ENCODE results near the gene VAMP2.

VAMP2 gene

DNA sequence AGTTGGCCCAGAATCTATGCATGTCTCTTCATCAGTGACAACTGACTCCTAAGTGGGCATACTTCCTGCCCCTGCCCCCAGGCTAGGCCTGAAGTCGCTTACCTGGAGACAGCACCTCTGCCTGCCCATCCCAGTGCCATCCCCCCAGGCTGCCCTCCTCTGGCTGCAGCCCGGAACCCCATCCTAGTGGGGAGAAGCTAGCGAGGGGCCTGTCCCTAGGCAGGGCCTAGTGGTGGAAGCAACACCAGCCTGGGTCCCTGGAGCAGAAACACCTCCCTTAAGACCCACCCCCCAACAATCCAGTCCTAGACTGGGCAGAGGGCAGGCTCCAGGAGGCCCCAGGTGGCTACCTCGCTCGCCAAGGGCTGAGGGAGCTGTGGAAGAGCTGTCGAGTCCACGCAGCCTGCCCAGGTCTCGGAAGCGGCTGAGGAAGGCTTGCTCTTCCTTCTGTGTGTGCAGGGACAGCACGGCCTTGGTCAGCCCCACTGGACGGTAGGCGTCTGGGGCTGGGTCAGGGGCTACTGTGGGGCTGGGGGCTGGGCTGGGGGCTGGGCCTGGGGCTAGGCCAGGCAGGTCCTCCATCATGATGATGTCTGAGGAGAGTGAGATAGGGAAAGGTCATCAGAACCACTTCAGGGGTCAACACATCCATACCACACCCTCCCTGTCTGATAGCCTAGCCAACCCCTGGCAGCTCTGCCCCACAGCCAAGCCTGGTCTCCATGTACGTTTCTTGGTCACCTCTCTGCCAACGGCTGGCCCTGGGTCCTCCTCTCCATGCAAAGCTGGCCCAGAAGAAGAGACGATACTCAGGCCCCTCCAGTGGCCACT lies 18.1 kb downstream of the VAMP2 start:
- peaks cover 4% of the 10 kb centered on the region for H3K4me1 Mint-ChIP-seq (ENCODE audit: low read depth)
- H3K4me3 Mint-ChIP-seq = no peak overlapping the region
- peaks cover 46% of the 10 kb centered on the region for H3K36me3 Mint-ChIP-seq (ENCODE audit: low read depth)
- H3K27ac Mint-ChIP-seq = no peak overlapping the region
- no peaks in the 10 kb centered on the region for H3K27me3 Mint-ChIP-seq
- no peaks in the 10 kb centered on the region for H3K9me3 Mint-ChIP-seq

DNA sequence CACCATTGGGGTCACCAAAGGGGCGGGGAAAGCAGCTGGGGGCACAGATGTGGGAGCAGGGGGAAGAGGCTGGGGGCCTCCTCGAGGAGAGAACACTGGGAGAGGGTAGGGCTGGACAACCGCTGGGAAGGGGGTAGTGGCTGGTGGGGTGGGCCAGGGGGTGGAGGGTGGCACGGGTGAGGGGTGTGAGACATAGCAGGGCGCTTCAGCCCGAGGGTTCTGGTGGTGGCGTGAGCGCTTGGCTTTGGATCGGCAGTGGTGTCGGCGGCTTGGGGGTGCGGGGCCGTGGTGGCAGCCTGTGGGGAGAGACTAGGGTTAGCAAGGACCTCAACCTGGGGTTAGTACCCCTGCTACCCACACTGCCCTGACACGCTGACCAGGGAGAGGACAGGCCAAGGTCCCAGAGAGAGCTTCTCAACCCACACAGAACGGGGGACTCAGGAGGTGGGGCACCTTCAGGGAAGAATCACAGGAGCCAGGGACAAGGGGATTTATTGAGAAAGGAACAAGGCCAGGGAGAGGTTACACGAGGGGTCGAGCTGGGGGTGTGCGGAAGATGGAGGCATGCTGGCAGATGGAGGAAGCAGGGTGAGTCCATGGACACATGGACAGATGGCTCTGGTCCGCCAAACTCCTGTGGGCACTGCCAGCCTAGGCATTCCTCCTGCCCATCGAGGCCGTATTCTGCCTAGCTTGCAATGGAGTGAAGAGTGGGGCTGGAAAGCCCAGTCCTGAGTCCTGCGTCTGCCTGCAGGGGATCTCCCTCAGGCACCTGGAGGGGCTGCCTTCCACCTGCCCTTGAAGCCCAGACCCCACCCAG lies 19.0 kb downstream of the VAMP2 start:
- Mint-ChIP-seq H3K36me3 (ENCODE audit: low read depth) (peaks cover 39% of the 10 kb centered on the region), H3K4me1 (ENCODE audit: low read depth) (peaks cover 4% of the 10 kb centered on the region), H3K27me3 (no peaks in the 10 kb centered on the region), H3K9me3 (no peaks in the 10 kb centered on the region), H3K4me3 (no peak overlapping the region), H3K27ac (no peak overlapping the region)

DNA sequence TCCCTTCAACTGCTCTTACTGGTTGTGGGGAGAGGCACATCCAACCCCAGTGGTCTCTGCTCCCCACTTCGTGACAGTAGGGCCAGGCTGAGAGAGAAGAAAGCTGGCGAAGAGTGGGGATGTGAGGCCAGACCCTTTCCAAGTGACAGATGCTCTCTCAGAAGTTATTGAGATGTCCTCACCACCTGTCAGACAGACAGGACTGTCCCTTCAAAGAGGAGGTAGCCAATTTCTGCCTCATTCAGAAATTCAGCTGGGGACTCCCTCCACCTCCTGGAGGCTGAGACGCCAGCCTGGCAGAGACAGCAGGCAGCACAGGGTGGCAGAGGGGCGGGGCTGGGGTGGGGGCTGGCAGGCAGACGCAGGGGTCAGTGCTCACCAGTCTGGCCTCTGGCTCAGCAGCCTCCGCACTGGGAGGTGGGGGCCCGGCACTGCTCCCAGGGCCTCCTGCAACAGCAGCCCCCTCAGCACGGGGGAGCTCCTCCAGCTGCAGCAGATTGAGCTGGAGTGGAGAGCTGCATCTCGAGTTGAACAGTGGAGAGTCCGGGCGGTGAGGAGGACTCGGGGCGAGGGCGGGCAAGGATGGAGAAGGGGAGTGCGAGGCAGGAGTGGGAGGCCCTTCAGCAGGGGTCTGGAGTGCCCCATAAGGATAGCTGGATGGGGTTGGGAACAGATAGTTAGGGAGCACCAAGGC lies 19.7 kb downstream of the VAMP2 start:
- Mint-ChIP-seq H3K4me3 (no peak overlapping the region), H3K27me3 (no peaks in the 10 kb centered on the region), H3K9me3 (no peaks in the 10 kb centered on the region), H3K36me3 (ENCODE audit: low read depth) (peaks cover 32% of the 10 kb centered on the region), H3K4me1 (ENCODE audit: low read depth) (peaks cover 4% of the 10 kb centered on the region), H3K27ac (no peak overlapping the region)

DNA sequence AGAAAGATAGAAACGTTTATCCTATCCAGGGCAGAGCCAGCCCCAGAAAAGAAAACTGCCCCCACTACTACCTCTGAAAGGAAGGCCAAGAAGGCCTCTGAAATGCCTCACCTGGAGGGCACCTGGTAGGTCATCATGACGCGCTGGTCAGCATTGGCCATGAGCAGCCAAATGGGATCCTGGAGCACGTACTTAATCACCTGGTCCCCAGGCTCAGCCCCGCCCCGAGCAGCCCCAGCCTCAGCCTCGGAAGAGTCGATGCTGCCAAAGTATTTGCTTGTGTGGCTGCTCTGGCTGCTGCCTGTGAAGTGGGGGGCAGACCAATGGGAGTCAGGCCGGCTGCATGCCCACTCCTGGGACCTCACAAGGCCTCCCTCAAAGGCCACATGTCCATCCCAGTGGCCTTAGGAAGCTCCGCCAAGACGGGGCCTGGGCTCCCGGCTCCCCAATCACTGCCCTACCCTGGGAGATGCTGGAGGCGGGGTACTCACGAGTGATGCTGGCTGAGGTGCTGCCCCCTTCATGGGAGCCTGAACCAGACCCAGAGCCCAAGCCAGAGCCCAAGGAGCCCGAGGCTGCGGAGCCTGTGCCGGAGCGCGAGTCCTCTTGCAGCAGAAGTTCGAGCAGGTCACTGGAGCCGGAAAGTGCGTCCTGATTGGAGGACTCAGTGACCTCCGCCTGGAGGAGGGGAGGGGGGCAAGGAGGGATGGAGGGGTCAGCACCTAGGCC lies 20.4 kb downstream of the VAMP2 start:
- H3K4me1 Mint-ChIP-seq (ENCODE audit: low read depth) = peaks cover 4% of the 10 kb centered on the region
- H3K36me3 Mint-ChIP-seq (ENCODE audit: low read depth) = peaks cover 27% of the 10 kb centered on the region
- H3K9me3 Mint-ChIP-seq = no peaks in the 10 kb centered on the region
- no peaks in the 10 kb centered on the region for H3K27me3 Mint-ChIP-seq
- no peak overlapping the region for H3K4me3 Mint-ChIP-seq
- H3K27ac Mint-ChIP-seq = no peak overlapping the region

DNA sequence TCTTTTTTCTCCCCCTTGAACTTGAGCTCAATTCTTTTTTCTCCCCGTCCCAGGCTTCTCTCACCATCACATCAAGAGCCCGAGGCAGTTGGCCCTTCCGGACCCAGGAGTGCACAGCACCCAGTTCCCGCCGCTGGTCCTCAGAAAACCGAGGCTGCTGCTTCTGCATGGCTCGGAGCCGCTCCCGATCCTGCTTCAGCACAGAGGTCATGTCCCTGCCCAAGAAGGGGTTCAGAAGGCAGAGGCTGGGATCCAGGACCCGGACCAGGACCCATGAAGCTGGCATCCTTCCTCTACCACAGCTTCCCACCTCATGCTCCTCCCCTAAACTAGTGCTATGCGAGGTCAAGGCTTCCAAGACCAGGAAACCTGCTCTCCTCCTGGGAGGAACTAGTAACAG lies 21.0 kb downstream of the VAMP2 start:
- Mint-ChIP-seq H3K4me1 (ENCODE audit: low read depth) (peaks cover 5% of the 10 kb centered on the region), H3K27me3 (peaks cover 1% of the 10 kb centered on the region), H3K9me3 (no peaks in the 10 kb centered on the region), H3K4me3 (no peak overlapping the region), H3K27ac (no peak overlapping the region), H3K36me3 (ENCODE audit: low read depth) (peaks cover 24% of the 10 kb centered on the region)

DNA sequence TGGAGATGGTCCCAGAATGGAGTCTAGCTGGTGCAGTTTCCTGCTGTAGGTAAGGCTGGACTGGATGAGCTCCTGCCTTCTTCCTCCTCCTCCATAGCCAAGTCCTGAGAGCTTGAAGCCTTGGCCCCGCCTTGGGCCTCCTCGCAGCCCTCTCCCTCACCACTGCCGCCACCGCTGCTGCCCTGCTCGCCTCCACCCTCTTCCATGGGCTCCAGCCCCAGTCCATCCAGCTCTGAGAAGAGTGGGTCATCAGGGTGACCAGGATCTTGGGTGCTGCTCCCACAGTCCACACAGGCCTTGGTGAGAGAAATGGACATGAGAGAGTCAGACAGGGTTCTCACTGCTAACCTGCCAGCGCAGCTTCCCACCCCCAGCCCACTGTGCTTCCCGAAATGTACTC lies 21.7 kb downstream of the VAMP2 start:
- Mint-ChIP-seq H3K4me3 (no peak overlapping the region), H3K36me3 (ENCODE audit: low read depth) (peaks cover 17% of the 10 kb centered on the region), H3K4me1 (ENCODE audit: low read depth) (peaks cover 8% of the 10 kb centered on the region), H3K9me3 (no peaks in the 10 kb centered on the region), H3K27ac (no peak overlapping the region), H3K27me3 (peaks cover 4% of the 10 kb centered on the region)

DNA sequence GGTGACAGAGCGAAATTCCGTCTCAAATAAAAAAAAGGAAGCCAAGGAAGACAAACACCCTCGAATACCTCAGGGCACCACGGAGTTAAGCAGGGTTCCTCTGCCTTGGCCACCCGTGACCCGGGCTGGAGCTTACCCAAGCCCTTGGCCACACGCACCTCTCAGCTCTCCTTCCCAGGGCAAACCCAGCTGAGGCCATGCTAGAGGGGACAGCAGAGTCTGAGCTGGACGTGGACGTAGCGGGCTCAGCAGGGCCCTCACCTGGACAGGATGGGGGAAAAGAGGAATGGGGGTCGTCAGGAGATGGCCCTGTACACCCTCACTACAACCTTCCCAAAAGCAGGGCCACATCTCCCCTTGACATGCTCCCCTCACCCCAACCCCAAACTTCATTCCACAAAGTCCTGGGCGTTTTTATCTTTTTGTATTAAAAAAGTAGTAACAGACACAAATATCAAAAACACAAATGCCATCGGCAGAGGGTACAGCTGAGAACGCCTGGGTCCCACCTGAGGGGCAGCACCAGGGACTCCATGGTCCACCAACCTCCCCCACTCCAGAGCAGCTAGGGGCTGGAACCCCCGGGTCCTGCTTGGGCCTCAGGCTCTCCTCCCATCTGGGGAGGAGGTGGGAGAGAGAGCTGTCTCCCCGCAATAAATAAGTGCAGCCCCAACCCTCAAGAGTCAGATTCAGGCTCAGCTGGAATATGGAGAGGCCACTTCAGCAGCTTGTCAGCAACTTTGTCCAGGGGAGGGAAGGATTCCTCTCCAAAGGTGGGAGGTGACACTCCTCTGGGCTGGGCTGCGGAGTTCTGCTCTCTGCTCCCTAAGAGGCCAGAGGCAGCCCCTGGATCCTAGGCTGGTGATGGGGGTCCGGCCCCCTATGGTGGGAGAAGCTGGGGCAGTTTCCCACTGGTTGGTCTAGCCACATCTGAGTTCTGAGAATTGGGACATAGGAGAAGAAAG lies 22.4 kb downstream of the VAMP2 start:
- H3K4me3 Mint-ChIP-seq = no peak overlapping the region
- H3K4me1 Mint-ChIP-seq (ENCODE audit: low read depth) = peaks cover 8% of the 10 kb centered on the region
- peaks cover 11% of the 10 kb centered on the region for H3K36me3 Mint-ChIP-seq (ENCODE audit: low read depth)
- no peak overlapping the region for H3K27ac Mint-ChIP-seq
- no peaks in the 10 kb centered on the region for H3K9me3 Mint-ChIP-seq
- H3K27me3 Mint-ChIP-seq = peaks cover 4% of the 10 kb centered on the region

DNA sequence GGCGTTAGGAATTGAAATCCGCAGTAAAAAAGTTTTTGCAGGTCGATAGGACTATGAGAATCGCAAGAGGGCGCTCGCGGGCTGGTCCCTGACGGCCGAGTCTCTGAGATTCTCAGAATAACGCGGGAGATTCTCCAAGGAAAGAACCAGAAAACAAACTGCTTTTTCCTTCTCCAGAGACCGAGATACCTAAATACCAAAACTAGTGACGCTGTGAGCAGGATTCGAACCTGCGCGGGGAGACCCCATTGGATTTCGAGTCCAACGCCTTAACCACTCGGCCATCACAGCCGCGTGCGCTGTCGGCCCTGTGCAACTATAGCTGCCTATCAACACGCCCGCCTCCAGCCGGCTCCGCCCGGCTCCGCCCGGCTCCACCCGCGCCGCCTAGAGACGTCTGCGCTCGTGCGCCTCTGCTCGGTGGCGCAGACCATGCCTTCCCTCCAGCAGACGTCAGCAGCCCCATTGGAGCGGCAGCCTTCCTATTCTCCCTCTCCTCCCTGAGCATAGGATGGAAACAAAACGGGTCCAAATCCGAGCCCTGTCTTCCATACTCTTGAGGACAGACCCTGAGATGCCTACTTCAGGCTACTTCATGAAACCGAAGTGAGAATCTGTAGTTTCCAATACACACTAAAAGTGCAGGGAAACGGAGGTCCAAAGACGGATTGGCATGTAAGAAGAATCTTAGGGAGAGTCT lies 23.9 kb downstream of the VAMP2 start:
- Mint-ChIP-seq H3K9me3 (no peaks in the 10 kb centered on the region), H3K4me1 (ENCODE audit: low read depth) (peaks cover 8% of the 10 kb centered on the region), H3K27ac (no peak overlapping the region), H3K4me3 (no peak overlapping the region), H3K36me3 (ENCODE audit: low read depth) (peaks cover 11% of the 10 kb centered on the region), H3K27me3 (peaks cover 4% of the 10 kb centered on the region)

DNA sequence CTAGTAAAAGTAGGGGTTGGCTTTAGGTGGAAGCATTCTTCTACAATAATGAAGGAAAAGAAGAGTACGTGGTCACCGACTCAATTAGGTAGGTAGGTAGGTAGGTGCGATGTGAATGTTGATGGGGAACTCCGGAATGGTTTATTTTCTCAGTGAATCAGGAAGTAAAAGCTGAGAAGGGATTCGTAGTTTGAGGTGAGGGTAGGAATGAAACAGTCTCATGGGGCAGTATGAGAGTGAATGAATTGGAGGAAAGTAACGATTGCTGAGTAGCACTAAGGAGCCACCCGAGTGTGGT lies 24.4 kb downstream of the VAMP2 start:
- H3K4me1 Mint-ChIP-seq (ENCODE audit: low read depth) = peaks cover 8% of the 10 kb centered on the region
- H3K4me3 Mint-ChIP-seq = no peak overlapping the region
- peaks cover 11% of the 10 kb centered on the region for H3K36me3 Mint-ChIP-seq (ENCODE audit: low read depth)
- H3K27ac Mint-ChIP-seq = no peak overlapping the region
- H3K27me3 Mint-ChIP-seq = peaks cover 4% of the 10 kb centered on the region
- no peaks in the 10 kb centered on the region for H3K9me3 Mint-ChIP-seq

DNA sequence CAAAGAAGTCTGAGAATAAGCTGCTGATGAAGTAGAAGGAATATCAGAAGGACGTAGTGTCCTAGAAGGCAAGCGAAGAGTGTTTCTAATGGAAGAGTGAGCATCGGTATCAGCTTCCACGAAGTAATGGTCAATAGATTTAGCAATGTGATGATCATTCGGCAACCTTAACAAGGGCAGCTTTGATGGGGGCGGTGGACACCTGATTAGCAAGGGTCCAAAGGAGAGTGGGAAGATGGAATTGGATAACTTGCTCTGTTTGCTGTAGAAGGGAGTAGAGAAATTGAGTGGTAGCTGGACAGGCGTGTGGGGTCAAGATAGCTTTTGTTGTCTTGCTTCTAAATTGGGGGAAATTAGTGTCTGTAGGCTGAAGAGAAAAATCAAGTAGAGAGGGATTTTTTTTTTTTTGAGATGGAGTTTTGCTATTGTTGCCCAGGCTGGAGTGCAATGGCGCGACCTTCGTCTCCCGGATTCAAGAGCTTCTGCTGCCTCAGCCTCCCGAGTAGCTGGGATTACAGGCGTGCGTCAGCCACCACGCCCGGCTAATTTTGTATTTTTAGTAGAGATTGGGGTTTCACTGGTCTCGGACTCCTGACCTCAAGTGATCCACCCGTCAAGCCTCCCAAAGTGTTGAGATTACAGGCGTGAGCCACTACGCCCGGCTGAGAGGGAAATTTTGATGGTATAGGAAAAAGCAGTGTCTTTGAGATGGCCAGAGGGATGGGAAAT lies 24.9 kb downstream of the VAMP2 start:
- Mint-ChIP-seq H3K36me3 (ENCODE audit: low read depth) (peaks cover 11% of the 10 kb centered on the region), H3K27ac (no peak overlapping the region), H3K4me3 (no peak overlapping the region), H3K27me3 (peaks cover 4% of the 10 kb centered on the region), H3K9me3 (no peaks in the 10 kb centered on the region), H3K4me1 (ENCODE audit: low read depth) (peaks cover 8% of the 10 kb centered on the region)

DNA sequence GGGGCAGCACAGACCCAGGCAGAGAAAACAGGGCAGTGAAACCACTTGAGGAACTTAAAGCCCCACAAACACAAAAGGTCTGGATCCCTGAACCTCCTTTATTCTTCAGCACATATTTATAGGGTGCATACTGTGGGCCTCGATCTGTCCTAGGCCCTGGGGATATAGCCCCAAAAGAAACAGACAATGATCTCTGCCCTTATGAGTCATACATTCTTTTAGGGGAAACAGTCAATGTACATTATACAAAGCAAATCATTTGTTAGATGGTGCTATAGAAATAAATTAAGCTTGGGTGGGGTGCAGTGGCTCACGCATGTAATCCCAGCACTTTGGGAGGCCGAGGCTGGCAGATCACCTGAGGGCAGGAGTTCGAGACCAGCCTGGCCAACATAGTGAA lies 28.8 kb downstream of the VAMP2 start:
- Mint-ChIP-seq H3K36me3 (ENCODE audit: low read depth) (no peaks in the 10 kb centered on the region), H3K27me3 (peaks cover 8% of the 10 kb centered on the region), H3K4me1 (ENCODE audit: low read depth) (peaks cover 8% of the 10 kb centered on the region), H3K27ac (no peak overlapping the region), H3K9me3 (no peaks in the 10 kb centered on the region), H3K4me3 (no peak overlapping the region)

DNA sequence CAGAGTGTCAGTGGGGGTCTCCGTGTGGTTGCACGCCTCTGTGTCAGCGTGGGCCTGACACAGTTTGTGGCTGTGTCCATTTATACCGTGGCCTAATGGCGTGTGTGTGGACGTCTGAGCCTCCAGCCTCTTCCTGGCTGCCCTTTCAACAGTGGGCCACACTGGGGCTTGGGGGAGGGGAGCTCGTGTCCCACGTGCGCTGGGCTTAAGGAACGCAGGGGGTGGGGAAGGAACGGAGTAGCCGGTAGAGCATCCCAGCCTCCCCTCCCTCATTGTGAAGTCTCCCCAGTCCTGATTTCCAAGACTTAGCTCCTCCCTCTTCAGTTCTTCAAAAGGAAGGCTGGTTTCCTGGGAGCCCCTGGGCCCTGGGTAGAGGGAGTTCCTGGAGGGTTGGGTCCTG lies 29.3 kb downstream of the VAMP2 start:
- peaks cover 8% of the 10 kb centered on the region for H3K4me1 Mint-ChIP-seq (ENCODE audit: low read depth)
- peaks cover 8% of the 10 kb centered on the region for H3K27me3 Mint-ChIP-seq
- H3K27ac Mint-ChIP-seq = no peak overlapping the region
- no peaks in the 10 kb centered on the region for H3K36me3 Mint-ChIP-seq (ENCODE audit: low read depth)
- H3K9me3 Mint-ChIP-seq = no peaks in the 10 kb centered on the region
- no peak overlapping the region for H3K4me3 Mint-ChIP-seq
